ENCODE data around the gene LRRC47.

LRRC47 gene

DNA sequence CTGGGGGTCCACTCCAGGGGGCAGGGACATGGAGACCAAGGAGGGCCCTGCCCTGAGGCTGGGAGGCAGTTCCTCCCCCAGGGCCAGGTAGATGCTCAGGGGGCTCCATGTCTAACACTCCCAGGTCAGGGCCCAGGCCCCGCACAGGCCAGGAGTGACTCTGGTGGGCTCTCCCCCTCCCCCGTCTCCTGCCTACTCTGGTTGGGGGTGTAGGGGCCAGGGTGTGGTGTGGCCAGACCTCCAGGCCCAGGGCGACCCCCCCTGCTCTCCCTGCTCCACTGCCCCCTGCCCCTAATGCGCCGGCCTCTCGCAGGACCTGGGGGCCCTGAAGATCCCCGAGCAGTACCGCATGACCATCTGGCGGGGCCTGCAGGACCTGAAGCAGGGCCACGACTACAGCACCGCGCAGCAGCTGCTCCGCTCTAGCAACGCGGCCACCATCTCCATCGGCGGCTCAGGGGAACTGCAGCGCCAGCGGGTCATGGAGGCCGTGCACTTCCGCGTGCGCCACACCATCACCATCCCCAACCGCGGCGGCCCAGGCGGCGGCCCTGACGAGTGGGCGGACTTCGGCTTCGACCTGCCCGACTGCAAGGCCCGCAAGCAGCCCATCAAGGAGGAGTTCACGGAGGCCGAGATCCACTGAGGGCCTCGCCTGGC is 63.7 kb downstream of the LRRC47 start:
- DNase-seq (ENCODE audit: low read depth): no peak

DNA sequence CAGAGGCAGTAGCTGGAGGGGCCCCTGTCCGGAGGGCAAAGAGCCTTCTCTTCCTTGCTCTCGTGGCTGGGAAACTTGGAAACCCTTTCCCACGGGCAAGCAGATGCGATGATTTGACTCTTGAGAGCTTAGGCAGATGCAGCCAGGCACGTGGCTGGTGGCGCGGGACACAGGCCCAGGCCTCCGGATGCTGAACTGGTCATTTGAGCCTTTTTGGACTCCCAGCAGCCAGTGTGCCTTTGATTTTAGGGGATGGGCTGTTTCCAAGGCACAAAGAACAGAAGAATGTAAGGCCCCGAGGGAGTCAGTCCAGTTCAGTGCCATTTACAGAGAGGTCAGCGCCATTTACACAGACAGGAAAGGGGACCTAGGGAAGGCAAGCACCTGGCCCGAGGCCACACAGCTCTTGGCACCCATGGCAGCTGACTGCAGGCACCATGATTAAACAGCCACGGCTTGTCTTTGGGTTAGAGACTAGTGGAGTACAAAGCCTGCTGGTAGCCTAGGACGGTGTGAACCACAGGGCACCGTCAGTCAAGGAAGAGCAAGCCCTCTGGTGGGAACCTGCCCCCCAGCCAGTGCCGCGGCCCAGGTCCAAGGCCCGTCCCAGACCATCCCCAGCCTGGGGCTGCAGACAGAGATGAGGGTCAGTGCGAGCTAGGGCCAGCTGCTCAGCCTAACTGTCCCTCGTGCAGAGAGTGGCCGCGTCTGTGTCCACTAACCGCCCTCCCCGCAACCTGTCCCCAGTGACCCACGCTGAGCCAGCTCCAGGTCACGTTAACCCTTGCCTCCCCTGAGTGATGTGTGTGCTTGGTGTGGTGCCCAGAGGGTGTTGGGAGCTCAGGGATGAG is 64.5 kb downstream of the LRRC47 start:
- DNase-seq (ENCODE audit: low read depth): no peak

DNA sequence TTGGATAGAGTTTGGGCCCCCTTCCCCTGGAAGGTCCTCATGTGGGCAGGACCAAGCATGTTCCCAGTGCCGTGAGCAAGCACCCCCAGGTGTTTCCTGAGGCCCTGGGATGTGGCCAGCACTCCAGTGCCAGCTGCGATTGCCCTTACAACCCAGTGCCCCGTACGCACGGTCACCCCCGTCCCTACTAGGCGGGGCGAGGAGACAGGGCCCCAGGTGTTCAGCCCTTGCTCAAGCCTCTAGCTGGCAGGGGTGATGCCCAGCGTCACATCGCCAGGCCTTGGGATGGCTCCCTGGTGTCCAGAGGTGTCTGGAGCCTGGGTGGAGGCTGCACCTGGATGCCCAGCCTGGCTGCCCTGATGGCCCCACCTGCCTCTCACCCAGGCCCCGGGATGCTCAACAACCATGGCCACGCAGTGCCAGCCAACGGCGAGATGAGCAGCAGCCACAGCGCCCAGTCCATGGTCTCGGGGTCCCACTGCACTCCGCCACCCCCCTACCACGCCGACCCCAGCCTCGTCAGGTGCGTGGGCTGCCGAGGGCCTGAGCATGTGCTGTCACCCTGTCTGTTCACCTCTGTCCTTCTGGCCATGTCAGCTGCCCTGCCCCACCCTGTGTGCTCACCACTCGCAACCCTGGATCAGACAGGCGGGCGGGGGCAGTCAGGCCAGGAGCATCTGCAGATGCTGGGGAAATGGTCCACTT is 65.6 kb downstream of the LRRC47 start:
- DNase-seq (ENCODE audit: low read depth): no peak

DNA sequence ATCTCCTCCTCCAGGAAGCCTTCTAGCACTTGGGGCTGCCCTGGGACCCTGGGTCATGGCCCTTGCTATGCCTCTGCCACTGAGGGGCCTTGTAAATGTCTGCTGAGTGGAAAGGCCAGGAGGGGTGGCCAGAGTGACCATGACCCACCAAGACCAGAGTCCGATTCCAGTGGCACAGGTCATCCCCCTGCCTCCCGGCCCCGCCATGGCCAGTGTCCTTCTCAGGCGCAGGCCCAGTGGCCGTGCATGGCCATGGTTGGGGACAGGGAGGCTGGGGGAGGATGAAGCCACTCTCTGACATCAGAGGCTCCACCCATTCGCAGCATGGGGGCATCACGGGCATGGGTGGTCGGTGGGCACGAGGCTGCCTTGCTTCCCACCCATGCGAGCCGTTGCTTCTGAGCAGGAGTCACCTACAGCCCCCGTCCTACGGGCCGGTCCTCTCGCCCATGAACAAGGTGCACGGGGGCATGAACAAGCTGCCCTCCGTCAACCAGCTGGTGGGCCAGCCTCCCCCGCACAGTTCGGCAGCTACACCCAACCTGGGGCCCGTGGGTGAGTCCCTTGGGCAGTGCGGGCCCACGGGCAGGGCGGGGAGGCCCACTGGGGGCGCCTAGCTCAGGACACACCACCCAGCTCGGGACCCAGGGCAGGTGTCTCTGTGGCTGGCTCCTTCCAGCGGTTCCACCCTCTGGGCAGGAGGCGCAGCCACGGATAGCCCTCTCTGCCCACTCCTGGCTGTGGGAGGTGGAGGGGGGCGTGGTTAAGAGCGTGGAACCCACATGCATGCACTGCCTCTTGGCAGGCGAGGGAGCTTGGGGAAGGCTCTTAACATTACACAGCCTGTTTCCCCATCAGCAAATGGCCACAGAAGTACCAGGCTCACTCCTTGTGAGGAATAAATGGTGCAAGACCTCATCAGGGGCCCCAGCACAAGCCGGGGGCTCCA is 66.4 kb downstream of the LRRC47 start:
- no peak for DNase-seq (ENCODE audit: low read depth)
